ENCODE results near the gene ACSL3.

DNA sequence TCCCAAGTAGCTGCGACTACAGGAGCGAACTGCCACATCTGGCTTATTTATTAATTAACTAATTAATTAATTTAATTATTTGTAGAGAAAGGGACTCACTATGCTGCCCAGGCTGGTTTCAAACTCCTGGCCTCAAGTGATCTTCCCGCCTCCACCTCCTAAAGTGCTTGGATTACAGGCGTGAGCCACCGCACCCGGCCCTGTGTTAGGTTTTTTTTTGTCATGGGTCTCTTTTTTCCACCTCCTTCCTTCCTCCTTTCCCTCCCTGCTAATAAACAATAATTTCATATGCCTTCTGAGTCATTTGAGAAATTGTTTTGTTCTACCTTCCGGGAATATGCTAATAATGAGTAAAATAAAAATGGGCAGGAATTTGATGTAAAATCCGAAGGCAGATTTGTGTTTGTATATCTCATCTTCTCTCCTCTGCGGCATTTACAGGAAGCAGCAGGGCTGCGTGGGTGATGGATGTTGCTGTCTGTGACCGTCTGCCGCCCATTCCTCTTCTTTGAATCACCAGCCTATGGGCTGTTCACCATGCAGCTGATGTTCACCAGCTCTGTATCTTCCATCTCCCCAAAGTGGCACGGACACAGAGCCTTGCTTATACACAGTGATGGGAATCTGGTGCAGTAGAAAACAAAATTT, 89.9 kb downstream of the ACSL3 start:
- TF ChIP-seq, protein P1, sequence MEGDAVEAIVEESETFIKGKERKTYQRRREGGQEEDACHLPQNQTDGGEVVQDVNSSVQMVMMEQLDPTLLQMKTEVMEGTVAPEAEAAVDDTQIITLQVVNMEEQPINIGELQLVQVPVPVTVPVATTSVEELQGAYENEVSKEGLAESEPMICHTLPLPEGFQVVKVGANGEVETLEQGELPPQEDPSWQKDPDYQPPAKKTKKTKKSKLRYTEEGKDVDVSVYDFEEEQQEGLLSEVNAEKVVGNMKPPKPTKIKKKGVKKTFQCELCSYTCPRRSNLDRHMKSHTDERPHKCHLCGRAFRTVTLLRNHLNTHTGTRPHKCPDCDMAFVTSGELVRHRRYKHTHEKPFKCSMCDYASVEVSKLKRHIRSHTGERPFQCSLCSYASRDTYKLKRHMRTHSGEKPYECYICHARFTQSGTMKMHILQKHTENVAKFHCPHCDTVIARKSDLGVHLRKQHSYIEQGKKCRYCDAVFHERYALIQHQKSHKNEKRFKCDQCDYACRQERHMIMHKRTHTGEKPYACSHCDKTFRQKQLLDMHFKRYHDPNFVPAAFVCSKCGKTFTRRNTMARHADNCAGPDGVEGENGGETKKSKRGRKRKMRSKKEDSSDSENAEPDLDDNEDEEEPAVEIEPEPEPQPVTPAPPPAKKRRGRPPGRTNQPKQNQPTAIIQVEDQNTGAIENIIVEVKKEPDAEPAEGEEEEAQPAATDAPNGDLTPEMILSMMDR (IDR thresholded peaks at IDR 0.05): no peak
- no peak for TF ChIP-seq ZFX (IDR thresholded peaks at IDR 0.05; ENCODE audit: borderline replicate concordance)
